ENCODE data around the gene ARMC6. TPM values are rescaled to one million over a fixed set of nuclear protein-coding genes. Genes with fewer than 3 reads are reported as not detected.
A peak's percentile ranks its signal among the peaks of the same experiment; 100 is the strongest.
"Not testable (repeated sequence)": the region's sequence is repeated elsewhere in the genome, so short reads cannot be mapped to it uniquely, and the experiment has no call there.

Gene ARMC6
- total RNA-seq, 1 donor from 2014 or later = 44.9 TPM

DNA sequence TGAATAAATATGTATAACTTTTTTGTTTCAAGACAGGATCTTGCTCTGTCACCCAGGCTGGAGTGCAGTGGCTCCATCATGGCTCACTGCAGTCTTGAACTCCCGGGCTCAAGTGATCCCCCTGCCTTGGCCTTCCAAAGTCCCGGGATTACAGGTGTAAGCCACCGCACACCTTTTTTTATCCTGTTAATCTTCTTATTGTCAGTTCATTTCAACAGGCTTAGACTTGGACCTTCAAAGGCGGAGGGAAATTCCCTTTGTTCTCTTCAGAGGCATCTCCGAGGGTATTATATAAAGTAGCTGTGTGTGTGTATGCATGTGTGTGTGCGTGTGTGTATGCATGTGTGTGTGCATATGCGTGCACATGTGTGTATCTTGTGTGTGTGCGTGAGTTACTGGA, 35.1 kb upstream of the ARMC6 start:
- H3K27ac Mint-ChIP-seq = peak overlapping the region; percentile 30
- DNase-seq (ENCODE audit: low spot score) = no peak
- no peaks in the 10 kb centered on the region for H3K9me3 Mint-ChIP-seq
- intact Hi-C loops (cut with micrococcal nuclease) = no loop called here
- no peaks in the 10 kb centered on the region for H3K27me3 Mint-ChIP-seq (ENCODE audit: low read depth)
- H3K36me3 Mint-ChIP-seq (ENCODE audit: low read depth) = peaks cover 70% of the 10 kb centered on the region
- no peak overlapping the region for H3K4me3 Mint-ChIP-seq (ENCODE audit: low read depth)
- peaks cover 5% of the 10 kb centered on the region for H3K4me1 Mint-ChIP-seq (ENCODE audit: low read depth)

DNA sequence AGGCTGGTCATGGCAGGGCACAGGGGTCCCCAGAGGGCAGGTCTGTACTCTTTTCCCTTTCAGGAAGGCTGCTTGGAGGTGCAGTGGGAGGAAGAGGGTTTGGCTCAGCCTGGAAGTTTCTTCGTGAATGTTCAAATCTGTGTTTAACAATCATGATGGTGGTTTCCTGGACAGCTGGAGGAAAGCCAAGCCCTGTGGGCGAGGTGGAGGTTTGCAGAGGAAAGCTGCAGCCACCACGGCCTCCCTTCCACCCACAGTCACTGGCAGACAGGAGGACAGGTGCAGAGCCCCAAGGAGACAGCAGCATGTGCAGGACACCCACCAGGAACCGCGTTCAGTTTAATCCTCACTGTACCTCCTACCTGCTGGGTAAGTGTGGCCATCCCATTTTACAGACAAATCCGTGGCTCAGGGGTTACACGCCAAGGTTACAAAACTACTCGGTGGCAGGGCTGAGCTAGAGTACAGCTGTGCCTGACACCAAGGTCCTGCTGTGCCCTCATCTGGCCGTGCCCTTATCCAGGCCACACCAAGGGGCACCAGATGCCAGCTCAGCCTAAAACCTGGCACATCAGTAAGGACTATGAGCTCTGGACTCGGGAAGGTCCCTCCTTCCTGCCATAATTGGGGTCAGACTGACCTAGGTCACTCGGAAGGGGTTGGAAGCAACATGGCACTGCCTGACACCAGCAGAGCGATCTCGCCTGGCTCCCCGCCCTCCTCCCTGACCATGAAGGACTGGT, 34.2 kb upstream of the ARMC6 start:
- H3K9me3 Mint-ChIP-seq = no peaks in the 10 kb centered on the region
- H3K27me3 Mint-ChIP-seq (ENCODE audit: low read depth) = no peaks in the 10 kb centered on the region
- H3K4me1 Mint-ChIP-seq (ENCODE audit: low read depth) = peaks cover 5% of the 10 kb centered on the region
- no peak overlapping the region for H3K4me3 Mint-ChIP-seq (ENCODE audit: low read depth)
- DNase-seq (ENCODE audit: low spot score) = no peak
- peaks cover 64% of the 10 kb centered on the region for H3K36me3 Mint-ChIP-seq (ENCODE audit: low read depth)
- H3K27ac Mint-ChIP-seq = no peak overlapping the region
- intact Hi-C loops (cut with micrococcal nuclease) = no loop called here

DNA sequence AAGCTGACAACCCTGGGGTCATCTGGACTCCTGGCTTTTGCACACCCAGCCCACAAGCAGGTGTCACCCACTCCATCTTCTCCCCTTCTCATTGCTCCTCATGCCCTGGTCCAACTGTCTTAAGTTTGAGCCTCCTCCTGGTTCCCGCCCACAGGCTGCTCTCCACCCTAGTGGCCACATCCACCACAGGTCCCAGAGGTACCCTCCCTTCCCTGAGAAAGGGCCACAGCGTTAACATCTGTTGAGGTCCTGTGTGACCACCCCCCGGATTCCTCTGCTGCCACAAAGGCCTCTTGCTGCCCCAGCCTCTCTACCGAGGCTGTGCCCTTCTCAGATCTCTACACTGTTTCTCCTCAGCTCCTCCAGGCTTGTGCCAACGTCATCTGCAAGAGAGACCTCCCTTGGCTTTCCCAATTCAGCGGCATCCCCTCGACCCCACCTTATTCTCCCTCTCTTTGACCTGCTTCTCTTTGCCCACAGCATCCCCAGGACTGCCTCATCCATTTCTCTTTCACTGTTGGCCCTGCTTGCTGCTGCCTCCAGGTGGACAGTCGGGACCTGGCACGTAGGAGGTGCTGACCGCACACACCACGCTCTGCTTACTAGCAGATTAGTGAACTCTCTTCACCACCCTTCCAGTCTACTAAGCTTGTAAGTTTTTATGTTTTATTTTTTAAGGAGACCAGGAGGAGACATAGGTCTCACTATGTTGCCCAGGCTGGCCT, 33.3 kb upstream of the ARMC6 start:
- H3K27ac Mint-ChIP-seq = peak overlapping the region; percentile 29
- H3K4me1 Mint-ChIP-seq (ENCODE audit: low read depth) = peaks cover 5% of the 10 kb centered on the region
- intact Hi-C loops (cut with micrococcal nuclease) = no loop called here
- peaks cover 67% of the 10 kb centered on the region for H3K36me3 Mint-ChIP-seq (ENCODE audit: low read depth)
- DNase-seq (ENCODE audit: low spot score) = no peak
- H3K9me3 Mint-ChIP-seq = no peaks in the 10 kb centered on the region
- H3K4me3 Mint-ChIP-seq (ENCODE audit: low read depth) = no peak overlapping the region
- no peaks in the 10 kb centered on the region for H3K27me3 Mint-ChIP-seq (ENCODE audit: low read depth)

DNA sequence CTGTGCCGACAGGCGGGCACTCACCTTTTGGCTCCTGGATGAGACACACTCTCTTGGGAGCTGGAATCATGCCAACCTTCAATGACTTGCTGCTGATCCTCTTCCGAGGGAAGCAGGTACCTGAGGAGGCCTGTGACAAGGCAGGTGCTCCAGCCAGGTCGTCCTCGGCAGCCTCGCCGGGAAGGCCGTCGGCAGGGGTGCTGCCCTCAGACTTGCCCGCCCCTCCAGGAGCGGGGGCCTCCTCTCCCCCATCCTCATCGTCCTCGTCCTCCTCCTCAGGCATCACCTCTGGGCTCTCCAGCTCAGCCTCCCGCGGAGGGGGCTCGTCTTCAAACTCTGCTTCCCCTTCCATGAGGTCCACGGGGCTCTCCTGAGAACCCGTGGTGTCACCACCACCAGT, 29.3 kb upstream of the ARMC6 start:
- Mint-ChIP-seq H3K4me3 (ENCODE audit: low read depth) (no peak overlapping the region), H3K27ac (no peak overlapping the region), H3K36me3 (ENCODE audit: low read depth) (peaks cover 71% of the 10 kb centered on the region), H3K9me3 (no peaks in the 10 kb centered on the region), H3K27me3 (ENCODE audit: low read depth) (no peaks in the 10 kb centered on the region), H3K4me1 (ENCODE audit: low read depth) (no peaks in the 10 kb centered on the region)
- DNase-seq (ENCODE audit: low spot score) = no peak
- intact Hi-C loops (cut with micrococcal nuclease) = no loop called here

DNA sequence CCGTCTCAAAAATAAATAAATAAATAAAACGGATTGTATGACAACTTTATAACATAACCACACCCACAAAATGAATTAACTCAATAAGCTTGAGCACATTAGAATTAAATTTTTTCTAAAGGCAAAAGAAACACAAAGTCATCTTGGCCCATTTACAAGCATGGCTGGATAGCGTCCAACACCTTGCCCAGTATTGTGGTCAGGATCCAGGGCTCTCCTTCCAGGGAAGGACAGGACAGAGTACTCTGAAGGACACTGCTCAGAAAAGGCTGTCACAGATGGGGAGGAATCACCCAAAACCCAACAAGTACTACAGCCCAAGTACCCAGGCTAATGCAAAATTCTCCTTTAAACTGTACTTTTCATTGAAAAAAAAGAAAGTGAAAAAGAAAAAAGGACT, 27.2 kb upstream of the ARMC6 start:
- Mint-ChIP-seq H3K9me3 (no peaks in the 10 kb centered on the region), H3K27ac (no peak overlapping the region), H3K36me3 (ENCODE audit: low read depth) (peaks cover 77% of the 10 kb centered on the region), H3K27me3 (ENCODE audit: low read depth) (no peaks in the 10 kb centered on the region), H3K4me1 (ENCODE audit: low read depth) (no peaks in the 10 kb centered on the region), H3K4me3 (ENCODE audit: low read depth) (no peak overlapping the region)
- no peak for DNase-seq (ENCODE audit: low spot score)
- intact Hi-C loops (cut with micrococcal nuclease) = no loop called here

DNA sequence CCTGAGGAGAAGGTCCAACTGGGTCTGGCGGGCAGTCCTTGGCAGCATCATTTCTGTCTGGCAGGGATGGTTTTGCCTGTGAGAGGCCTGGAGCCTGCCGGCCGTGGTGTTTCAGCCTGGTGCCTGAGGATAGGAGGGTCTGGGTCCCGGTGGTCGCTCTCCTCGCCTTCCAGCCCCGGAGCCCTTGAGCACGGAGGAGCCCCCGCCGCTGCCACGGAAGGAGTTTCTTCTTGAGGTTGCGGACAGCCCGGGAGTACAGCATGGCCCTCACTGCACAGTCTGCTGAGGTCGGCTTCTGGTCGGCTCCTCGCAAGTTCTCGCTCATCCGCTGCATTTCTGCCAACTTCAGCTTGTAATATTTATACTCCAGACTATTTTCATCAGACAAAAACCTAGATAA, 23.5 kb upstream of the ARMC6 start:
- no peak for DNase-seq (ENCODE audit: low spot score)
- Mint-ChIP-seq H3K27ac (no peak overlapping the region), H3K36me3 (ENCODE audit: low read depth) (peaks cover 68% of the 10 kb centered on the region), H3K27me3 (ENCODE audit: low read depth) (no peaks in the 10 kb centered on the region), H3K4me1 (ENCODE audit: low read depth) (no peaks in the 10 kb centered on the region), H3K9me3 (no peaks in the 10 kb centered on the region), H3K4me3 (ENCODE audit: low read depth) (no peak overlapping the region)
- intact Hi-C loops (cut with micrococcal nuclease) = no loop called here

DNA sequence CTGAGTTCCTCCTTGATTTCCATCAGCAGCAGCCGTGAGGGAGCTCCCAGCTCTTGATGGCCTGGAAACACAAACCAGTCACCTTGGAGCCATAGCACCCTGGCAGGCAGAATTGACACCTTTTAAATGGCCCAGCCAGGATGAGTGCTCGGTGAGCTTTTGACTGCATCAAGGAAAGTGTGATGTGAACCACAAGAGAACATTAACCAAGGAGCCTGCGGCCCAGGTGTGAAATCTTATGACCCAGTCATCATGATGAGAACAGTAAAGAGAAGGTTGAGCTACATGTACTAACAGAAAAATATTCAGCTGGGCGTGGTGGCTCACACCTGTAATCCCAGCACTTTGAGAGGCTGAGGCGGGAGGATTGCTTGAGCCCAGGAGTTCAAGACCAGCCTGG, 22.9 kb upstream of the ARMC6 start:
- H3K4me3 Mint-ChIP-seq (ENCODE audit: low read depth) = no peak overlapping the region
- no peaks in the 10 kb centered on the region for H3K4me1 Mint-ChIP-seq (ENCODE audit: low read depth)
- H3K27me3 Mint-ChIP-seq (ENCODE audit: low read depth) = no peaks in the 10 kb centered on the region
- DNase-seq (ENCODE audit: low spot score) = no peak
- no peak overlapping the region for H3K27ac Mint-ChIP-seq
- H3K36me3 Mint-ChIP-seq (ENCODE audit: low read depth) = peaks cover 64% of the 10 kb centered on the region
- H3K9me3 Mint-ChIP-seq = no peaks in the 10 kb centered on the region
- intact Hi-C loops (cut with micrococcal nuclease) = no loop called here

DNA sequence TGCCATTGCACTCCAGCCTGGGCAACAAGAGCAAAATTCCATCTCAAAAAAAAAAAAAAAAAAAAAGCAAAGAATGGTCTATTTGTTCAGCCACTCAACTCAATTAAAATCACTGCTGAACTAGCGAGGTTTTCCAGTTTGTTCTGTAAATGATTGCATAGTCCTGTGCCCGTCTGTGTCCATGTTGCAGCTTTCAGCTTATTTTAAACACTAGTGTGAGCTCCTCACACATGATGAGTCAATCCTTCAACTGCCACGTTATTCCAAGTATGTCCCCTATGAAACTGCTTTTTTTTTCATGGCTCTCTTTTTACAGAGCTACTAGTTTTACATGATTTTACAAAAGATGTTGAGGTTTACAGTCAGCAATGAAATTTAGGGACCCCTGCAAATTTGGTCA, 12.3 kb upstream of the ARMC6 start:
- Mint-ChIP-seq H3K4me1 (ENCODE audit: low read depth) (peaks cover 15% of the 10 kb centered on the region), H3K27ac (no peak overlapping the region), H3K27me3 (ENCODE audit: low read depth) (no peaks in the 10 kb centered on the region), H3K9me3 (no peaks in the 10 kb centered on the region), H3K4me3 (ENCODE audit: low read depth) (no peak overlapping the region), H3K36me3 (ENCODE audit: low read depth) (peaks cover 63% of the 10 kb centered on the region)
- DNase-seq (ENCODE audit: low spot score) = no peak
- intact Hi-C loops (cut with micrococcal nuclease) = no loop called here

DNA sequence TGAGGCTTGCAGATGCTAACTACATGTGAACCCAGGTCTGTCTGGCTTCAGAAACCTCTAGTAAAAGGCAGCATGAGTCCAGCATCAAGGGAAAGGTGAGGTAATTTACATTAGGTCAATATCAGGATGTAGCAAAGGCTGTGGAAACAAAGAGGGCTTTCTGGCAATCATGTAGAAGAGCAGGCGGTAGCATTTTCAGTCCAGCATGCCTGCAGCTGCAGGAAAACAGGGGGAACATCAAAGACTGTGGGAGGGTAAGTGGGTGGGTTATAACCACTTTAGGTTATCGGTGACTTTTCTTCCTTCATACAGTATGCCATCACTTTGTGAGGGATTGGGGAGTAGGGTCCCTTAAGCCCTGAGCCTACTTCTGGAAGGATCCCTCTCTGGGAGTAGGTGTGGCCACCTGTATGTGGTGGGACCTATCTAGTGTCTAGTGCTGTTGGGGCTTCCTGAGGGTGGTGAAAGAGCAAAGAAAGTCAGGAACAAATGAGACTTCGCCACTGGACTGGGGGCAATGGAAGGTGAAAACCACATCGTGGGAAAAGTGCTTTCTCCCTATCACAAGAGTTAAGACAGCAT, 10.9 kb upstream of the ARMC6 start:
- intact Hi-C loops (cut with micrococcal nuclease) = no loop called here
- Mint-ChIP-seq H3K27me3 (ENCODE audit: low read depth) (no peaks in the 10 kb centered on the region), H3K4me1 (ENCODE audit: low read depth) (peaks cover 18% of the 10 kb centered on the region), H3K27ac (no peak overlapping the region), H3K4me3 (ENCODE audit: low read depth) (no peak overlapping the region), H3K36me3 (ENCODE audit: low read depth) (peaks cover 65% of the 10 kb centered on the region), H3K9me3 (no peaks in the 10 kb centered on the region)
- no peak for DNase-seq (ENCODE audit: low spot score)

DNA sequence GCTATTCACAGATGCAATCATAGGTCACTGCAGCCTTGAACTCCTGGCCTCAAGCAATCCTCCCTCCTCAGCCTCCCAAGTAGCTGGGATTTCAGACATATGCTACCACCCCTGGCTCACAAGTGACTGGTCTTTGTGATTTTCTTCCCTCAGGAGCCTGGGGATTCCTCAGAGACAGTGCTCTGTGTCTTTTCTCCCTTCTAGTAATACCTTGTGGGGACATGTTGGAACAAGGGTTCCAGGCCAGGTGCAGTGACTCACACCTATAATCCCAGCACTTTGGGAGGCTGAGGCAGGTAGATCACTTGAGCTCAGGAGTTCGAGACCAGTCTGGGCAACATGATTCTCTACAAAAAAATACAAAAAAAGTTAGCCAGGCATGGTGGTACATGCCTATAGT, 10.0 kb upstream of the ARMC6 start:
- intact Hi-C loops (cut with micrococcal nuclease); DNase-seq (ENCODE audit: low spot score); H3K9me3 Mint-ChIP-seq; H3K4me3 Mint-ChIP-seq (ENCODE audit: low read depth); H3K27ac Mint-ChIP-seq; H3K27me3 Mint-ChIP-seq (ENCODE audit: low read depth): not testable (repeated sequence)
- Mint-ChIP-seq H3K36me3 (ENCODE audit: low read depth) (peaks cover 73% of the 10 kb centered on the region), H3K4me1 (ENCODE audit: low read depth) (peaks cover 20% of the 10 kb centered on the region)

DNA sequence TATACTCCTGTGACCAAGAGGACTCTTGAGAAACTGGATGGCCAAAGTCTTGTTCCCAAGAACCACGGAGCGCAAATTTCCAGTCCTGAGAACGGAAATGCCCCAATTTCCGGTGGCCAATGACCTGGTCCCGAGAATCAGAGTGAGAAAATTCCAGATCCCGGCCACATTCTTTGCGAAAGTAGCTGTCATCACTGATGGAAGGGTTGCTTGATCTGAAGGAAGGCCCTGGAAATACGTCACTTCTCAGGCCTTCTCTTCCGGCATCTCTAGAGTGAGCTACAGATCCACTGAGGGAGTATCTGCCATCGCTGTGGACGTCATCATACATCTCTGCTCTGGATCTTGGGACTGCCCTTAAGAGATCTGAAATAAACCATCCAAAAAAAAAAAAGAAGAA, 7.5 kb upstream of the ARMC6 start:
- Mint-ChIP-seq H3K9me3 (no peaks in the 10 kb centered on the region), H3K4me1 (ENCODE audit: low read depth) (peaks cover 25% of the 10 kb centered on the region), H3K27ac (no peak overlapping the region), H3K36me3 (ENCODE audit: low read depth) (peaks cover 84% of the 10 kb centered on the region), H3K27me3 (ENCODE audit: low read depth) (no peaks in the 10 kb centered on the region), H3K4me3 (ENCODE audit: low read depth) (no peak overlapping the region)
- intact Hi-C loops (cut with micrococcal nuclease) = no loop called here
- no peak for DNase-seq (ENCODE audit: low spot score)

DNA sequence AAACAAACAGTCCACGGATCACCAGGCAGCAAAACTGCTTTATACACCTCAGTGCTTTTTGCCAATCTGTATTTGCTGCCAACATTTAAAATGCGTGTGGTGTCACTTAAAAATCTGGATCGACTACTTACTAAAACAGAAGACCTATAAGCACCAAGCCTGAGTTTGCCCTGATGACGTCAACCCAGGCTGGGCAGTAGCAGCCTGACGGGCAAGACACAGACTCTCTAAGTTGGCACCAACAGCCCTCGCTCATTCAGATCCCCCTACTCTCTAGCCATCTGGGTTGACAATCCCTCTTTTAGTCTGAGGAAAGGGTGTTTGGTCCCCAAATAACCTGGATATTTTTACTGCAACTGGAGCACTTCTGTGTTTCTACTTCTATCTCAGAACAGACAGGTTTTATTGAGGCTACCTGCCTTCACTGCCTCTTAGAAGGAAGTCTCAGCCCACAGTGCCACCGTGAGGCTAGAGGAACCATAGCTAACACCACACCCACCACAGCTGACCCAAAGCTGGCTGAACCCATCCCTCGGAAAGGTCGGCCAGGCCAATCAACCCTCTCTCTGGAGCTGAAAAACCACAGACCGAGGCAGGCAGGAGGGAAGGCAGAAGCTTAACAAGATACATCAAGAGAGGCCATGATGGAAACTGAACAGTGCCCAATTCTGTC, 7.0 kb upstream of the ARMC6 start:
- Mint-ChIP-seq H3K27ac (no peak overlapping the region), H3K4me3 (ENCODE audit: low read depth) (no peak overlapping the region), H3K4me1 (ENCODE audit: low read depth) (peaks cover 27% of the 10 kb centered on the region), H3K27me3 (ENCODE audit: low read depth) (no peaks in the 10 kb centered on the region), H3K36me3 (ENCODE audit: low read depth) (peaks cover 82% of the 10 kb centered on the region), H3K9me3 (no peaks in the 10 kb centered on the region)
- intact Hi-C loops (cut with micrococcal nuclease) = no loop called here
- no peak for DNase-seq (ENCODE audit: low spot score)

DNA sequence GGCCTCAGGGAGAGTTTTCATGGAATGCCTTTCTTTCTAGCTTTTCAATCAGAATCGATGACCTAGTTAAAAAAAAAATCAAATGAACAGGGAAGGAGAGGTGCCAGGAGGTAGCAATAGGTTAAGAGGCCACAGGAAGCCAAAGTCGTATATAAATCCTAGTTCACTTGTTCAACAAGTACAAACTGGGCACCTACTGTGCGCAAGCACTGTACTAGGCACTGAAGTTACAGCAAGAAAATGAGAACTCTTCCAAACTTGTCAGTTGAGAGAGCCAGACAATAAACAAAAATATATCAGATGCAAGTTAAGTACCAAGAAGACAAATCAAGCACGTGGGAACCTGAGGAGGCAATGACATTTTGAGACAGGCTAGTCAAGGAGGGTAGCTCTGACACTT, 6.2 kb upstream of the ARMC6 start:
- intact Hi-C loops (cut with micrococcal nuclease) = no loop called here
- H3K27ac Mint-ChIP-seq = no peak overlapping the region
- no peaks in the 10 kb centered on the region for H3K9me3 Mint-ChIP-seq

More for the DNA sequence above, 6.2 kb upstream of the ARMC6 start:
- Mint-ChIP-seq H3K36me3 (ENCODE audit: low read depth) (peaks cover 81% of the 10 kb centered on the region), H3K4me1 (ENCODE audit: low read depth) (peaks cover 27% of the 10 kb centered on the region), H3K4me3 (ENCODE audit: low read depth) (no peak overlapping the region), H3K27me3 (ENCODE audit: low read depth) (no peaks in the 10 kb centered on the region)
- DNase-seq (ENCODE audit: low spot score) = no peak
